ENCODE measurements around the gene BST2. TPM values are rescaled to one million over a fixed set of nuclear protein-coding genes. Genes with fewer than 3 reads are reported as not detected.

Gene BST2
- total RNA-seq, 2 donors from 2014 or later: 34.3 to 43.6 TPM

GRCh38 chr19:17424743-17425365, 19.4 kb upstream of the BST2 start:
- whole genome bisulfite sequencing, 2 donors: 36 to 52% methylated on average over 18 to 27 of the region's 27 CpGs
- intact Hi-C loops (cut with DNase I): no loop called here
- no peak for ATAC-seq

GRCh38 chr19:17423429-17424208, 18.2 kb upstream of the BST2 start:
- WGBS, 2 donors: 93 to 95% methylated on average over 16 to 20 of the region's 20 CpGs
- Histone ChIP-seq H3K9me3 (no peaks in the 10 kb centered on the region), H3K27ac (no peak overlapping the region), H3K4me3 (no peak overlapping the region), H3K36me3 (replicated peaks in 1 of 2; ENCODE audit: insufficient read depth in 1 of 2, low read depth in 2 of 2) (no peaks in the 10 kb centered on the region), H3K4me1 (peaks cover 14% of the 10 kb centered on the region), H3K27me3 (no peaks in the 10 kb centered on the region)
- DNase-seq (no peak), ATAC-seq (no peak)
- TF ChIP-seq POLR2A (IDR thresholded peaks at IDR 0.05) (no peak), CTCF (IDR thresholded peaks at IDR 0.05) (no peak)
- intact Hi-C loops (cut with DNase I): no loop called here

More at GRCh38 chr19:17424743-17425365, 19.4 kb upstream of the BST2 start:
- H3K9me3 ChIP-seq: no peaks in the 10 kb centered on the region
- no peaks in the 10 kb centered on the region for H3K27me3 ChIP-seq
- TF ChIP-seq CTCF (IDR thresholded peaks at IDR 0.05) (peak in 2 of 7 experiments; percentile 10 to 13), POLR2A (IDR thresholded peaks at IDR 0.05) (no peak)
- H3K36me3 ChIP-seq (replicated peaks in 1 of 2; ENCODE audit: insufficient read depth in 1 of 2, low read depth in 2 of 2): no peaks in the 10 kb centered on the region
- peaks cover 9% of the 10 kb centered on the region for H3K4me1 ChIP-seq
- H3K27ac ChIP-seq: no peak overlapping the region
- no peak overlapping the region for H3K4me3 ChIP-seq
- no peak for DNase-seq

- ATAC-seq: no peak
- Histone ChIP-seq H3K27ac (no peak overlapping the region), H3K36me3 (replicated peaks in 1 of 2; ENCODE audit: insufficient read depth in 1 of 2, low read depth in 2 of 2) (no peaks in the 10 kb centered on the region), H3K4me3 (no peak overlapping the region), H3K9me3 (no peaks in the 10 kb centered on the region), H3K4me1 (peaks cover 14% of the 10 kb centered on the region), H3K27me3 (no peaks in the 10 kb centered on the region)
- 93 to 100% methylated on average over 4 of the region's 4 CpGs for WGBS, 2 donors
- no peak for DNase-seq
- TF ChIP-seq POLR2A (IDR thresholded peaks at IDR 0.05) (no peak), CTCF (IDR thresholded peaks at IDR 0.05) (no peak)
- intact Hi-C loops (cut with DNase I): no loop called here
Measured at GRCh38 chr19:17421942-17422341, 16.5 kb upstream of the BST2 start.

GRCh38 chr19:17420475-17420924, 15.1 kb upstream of the BST2 start:
- WGBS, 2 donors: 7 to 22% methylated on average over 8 to 24 of the region's 25 CpGs
- intact Hi-C loops (cut with DNase I): no loop called here
- no peak for TF ChIP-seq POLR2A (IDR thresholded peaks at IDR 0.05)
- TF ChIP-seq CTCF (IDR thresholded peaks at IDR 0.05): no peak
- peak overlapping the region; percentile 64 to 96 for H3K4me3 ChIP-seq
- H3K36me3 ChIP-seq (replicated peaks in 1 of 2; ENCODE audit: insufficient read depth in 1 of 2, low read depth in 2 of 2): no peaks in the 10 kb centered on the region
- peak overlapping the region in 1 of 4 donors; percentile 30 for H3K27ac ChIP-seq
- no peaks in the 10 kb centered on the region for H3K9me3 ChIP-seq
- peaks cover 14% of the 10 kb centered on the region for H3K4me1 ChIP-seq
- ATAC-seq (no peak), DNase-seq (peak; percentile 21 to 31 (median 24))
- no peaks in the 10 kb centered on the region for H3K27me3 ChIP-seq

Data from body of pancreas (tissue), 4 donors.